Measurements from ENCODE around the gene NR3C2.

NR3C2 gene

DNA sequence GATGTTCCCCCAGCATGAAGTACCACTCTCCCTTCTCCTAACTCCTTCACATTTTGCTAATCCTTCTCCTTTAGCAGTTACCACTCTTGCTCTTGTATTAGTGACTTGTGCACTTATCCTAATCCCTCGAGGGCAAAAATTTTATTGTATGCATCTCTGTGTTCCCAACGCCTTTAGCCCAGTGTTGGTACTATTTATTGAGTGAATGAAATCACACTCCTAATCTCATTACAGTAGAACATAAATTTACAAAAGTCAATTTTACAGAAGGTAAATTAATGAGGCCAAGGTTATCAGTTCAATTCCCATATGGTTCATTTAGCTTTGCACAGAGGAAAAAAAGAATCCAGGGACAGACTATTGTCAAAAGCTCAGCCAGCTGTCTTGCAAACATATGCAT is 178.4 kb downstream of the NR3C2 start:
- CTCF ChIA-PET, result no interaction called here
- H3K27me3 Mint-ChIP-seq, result no peaks in the 10 kb centered on the region

GRCh38 chr4:148263127-148263526 is 179.1 kb downstream of the NR3C2 start:
- Mint-ChIP-seq H3K27ac (no peak overlapping the region), H3K4me3 (no peak overlapping the region), H3K4me1 (no peaks in the 10 kb centered on the region), H3K9me3 (no peaks in the 10 kb centered on the region), H3K36me3 (no peaks in the 10 kb centered on the region), H3K27me3 (no peaks in the 10 kb centered on the region)
- no peak for DNase-seq
- CTCF ChIA-PET, result no interaction called here

More for the DNA sequence above, 178.4 kb downstream of the NR3C2 start:
- no peak overlapping the region for H3K4me3 Mint-ChIP-seq
- H3K27ac Mint-ChIP-seq, result no peak overlapping the region
- no peaks in the 10 kb centered on the region for H3K9me3 Mint-ChIP-seq
- no peaks in the 10 kb centered on the region for H3K4me1 Mint-ChIP-seq
- no peak for DNase-seq
- no peaks in the 10 kb centered on the region for H3K36me3 Mint-ChIP-seq

- H3K36me3 Mint-ChIP-seq, result no peaks in the 10 kb centered on the region
- H3K4me3 Mint-ChIP-seq, result no peak overlapping the region
- no peaks in the 10 kb centered on the region for H3K4me1 Mint-ChIP-seq
- H3K27me3 Mint-ChIP-seq, result no peaks in the 10 kb centered on the region
- CTCF ChIA-PET, result no interaction called here
- no peak for DNase-seq
- H3K9me3 Mint-ChIP-seq, result no peaks in the 10 kb centered on the region
- no peak overlapping the region for H3K27ac Mint-ChIP-seq
Measured at GRCh38 chr4:148261848-148262247, 180.4 kb downstream of the NR3C2 start.

GRCh38 chr4:148259841-148260240 is 182.4 kb downstream of the NR3C2 start:
- H3K4me3 Mint-ChIP-seq, result no peak overlapping the region
- no peaks in the 10 kb centered on the region for H3K36me3 Mint-ChIP-seq
- no peak for DNase-seq
- no peaks in the 10 kb centered on the region for H3K9me3 Mint-ChIP-seq
- no peak overlapping the region for H3K27ac Mint-ChIP-seq
- CTCF ChIA-PET, result no interaction called here
- H3K27me3 Mint-ChIP-seq, result no peaks in the 10 kb centered on the region
- no peaks in the 10 kb centered on the region for H3K4me1 Mint-ChIP-seq

- Mint-ChIP-seq H3K27ac (no peak overlapping the region), H3K27me3 (no peaks in the 10 kb centered on the region), H3K4me3 (no peak overlapping the region), H3K9me3 (no peaks in the 10 kb centered on the region), H3K4me1 (no peaks in the 10 kb centered on the region), H3K36me3 (no peaks in the 10 kb centered on the region)
- no peak for DNase-seq
- CTCF ChIA-PET, result no interaction called here
Measured at GRCh38 chr4:148258535-148258934, 183.7 kb downstream of the NR3C2 start.

DNA sequence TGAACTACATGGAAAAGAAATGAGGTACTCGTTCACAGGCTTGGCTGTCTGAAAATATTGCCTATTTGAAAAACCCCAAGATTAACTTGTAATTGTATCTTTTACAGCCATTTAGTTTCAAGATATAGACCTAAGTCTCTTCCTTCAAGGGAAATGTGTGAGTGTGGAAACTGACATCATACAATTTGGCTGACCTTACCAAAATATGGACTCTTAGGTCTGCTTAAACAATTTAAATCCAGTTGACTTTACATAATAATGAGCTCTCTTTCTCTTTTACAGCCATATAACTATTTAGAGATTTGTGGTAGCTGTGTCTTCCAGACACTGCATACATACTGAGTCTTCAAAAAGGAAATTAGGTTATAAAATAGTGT is 186.9 kb downstream of the NR3C2 start:
- DNase-seq, result no peak
- CTCF ChIA-PET, result no interaction called here
- Mint-ChIP-seq H3K9me3 (no peaks in the 10 kb centered on the region), H3K36me3 (no peaks in the 10 kb centered on the region), H3K27me3 (no peaks in the 10 kb centered on the region), H3K27ac (no peak overlapping the region), H3K4me1 (no peaks in the 10 kb centered on the region), H3K4me3 (no peak overlapping the region)

- no peaks in the 10 kb centered on the region for H3K27me3 Mint-ChIP-seq
- H3K27ac Mint-ChIP-seq, result no peak overlapping the region
- H3K4me1 Mint-ChIP-seq, result no peaks in the 10 kb centered on the region
- CTCF ChIA-PET, result no interaction called here
- H3K4me3 Mint-ChIP-seq, result no peak overlapping the region
- DNase-seq, result no peak
- H3K36me3 Mint-ChIP-seq, result no peaks in the 10 kb centered on the region
- H3K9me3 Mint-ChIP-seq, result no peaks in the 10 kb centered on the region
Measured at GRCh38 chr4:148254621-148255343, 187.4 kb downstream of the NR3C2 start.

DNA sequence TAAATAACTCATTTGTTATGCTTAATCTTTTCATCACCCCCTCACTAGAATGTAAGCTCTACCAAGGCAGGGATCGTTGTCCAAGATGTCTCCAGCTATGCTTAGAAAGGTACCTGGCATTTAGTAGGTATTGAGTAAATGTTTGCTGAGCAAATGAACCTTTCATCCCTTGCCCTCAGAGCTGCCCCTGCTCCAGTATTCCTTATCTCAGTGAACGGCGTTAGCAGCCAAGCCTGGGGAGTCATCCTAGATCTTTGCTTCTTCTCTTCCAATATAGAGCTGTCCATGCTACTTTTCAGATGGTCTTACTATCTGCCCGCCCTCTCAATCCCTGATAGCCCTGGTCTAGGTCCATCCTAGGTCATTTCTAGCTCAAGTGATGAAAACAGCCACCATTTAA is 188.4 kb downstream of the NR3C2 start:
- Mint-ChIP-seq H3K27ac (no peak overlapping the region), H3K27me3 (no peaks in the 10 kb centered on the region), H3K4me3 (no peak overlapping the region), H3K4me1 (no peaks in the 10 kb centered on the region), H3K9me3 (no peaks in the 10 kb centered on the region), H3K36me3 (no peaks in the 10 kb centered on the region)
- CTCF ChIA-PET, result no interaction called here
- DNase-seq, result no peak

DNA sequence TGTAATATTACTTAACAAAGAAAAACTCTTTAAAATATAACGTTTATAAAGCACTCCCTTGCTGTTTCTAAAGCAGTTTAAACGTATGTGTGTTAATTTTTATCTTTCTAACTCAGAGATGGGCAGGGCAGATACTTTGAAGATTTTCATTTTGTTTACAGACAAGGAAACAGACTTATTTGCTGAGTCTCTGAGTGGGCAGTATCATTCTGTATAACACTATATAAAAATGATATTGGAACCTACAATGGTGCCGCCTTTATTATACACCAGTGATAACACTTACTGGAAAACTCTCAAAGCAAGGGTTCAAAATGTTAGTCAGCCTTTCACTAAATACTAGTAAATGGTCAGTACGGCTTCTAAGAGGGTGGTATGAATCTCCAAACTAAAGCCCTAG is 193.4 kb downstream of the NR3C2 start:
- H3K4me1 Mint-ChIP-seq, result no peaks in the 10 kb centered on the region
- no peaks in the 10 kb centered on the region for H3K9me3 Mint-ChIP-seq
- CTCF ChIA-PET, result no interaction called here
- H3K27me3 Mint-ChIP-seq, result no peaks in the 10 kb centered on the region
- DNase-seq, result no peak
- no peaks in the 10 kb centered on the region for H3K36me3 Mint-ChIP-seq
- H3K27ac Mint-ChIP-seq, result no peak overlapping the region
- H3K4me3 Mint-ChIP-seq, result no peak overlapping the region

GRCh38 chr4:148245015-148245414 is 197.2 kb downstream of the NR3C2 start:
- no peak overlapping the region for H3K4me3 Mint-ChIP-seq
- no peaks in the 10 kb centered on the region for H3K27me3 Mint-ChIP-seq
- H3K9me3 Mint-ChIP-seq, result no peaks in the 10 kb centered on the region
- H3K4me1 Mint-ChIP-seq, result no peaks in the 10 kb centered on the region
- no peak for DNase-seq
- CTCF ChIA-PET, result no interaction called here
- no peaks in the 10 kb centered on the region for H3K36me3 Mint-ChIP-seq
- no peak overlapping the region for H3K27ac Mint-ChIP-seq

- no peak overlapping the region for H3K27ac Mint-ChIP-seq
- no peaks in the 10 kb centered on the region for H3K4me1 Mint-ChIP-seq
- no peaks in the 10 kb centered on the region for H3K36me3 Mint-ChIP-seq
- no peak for DNase-seq
- H3K27me3 Mint-ChIP-seq, result no peaks in the 10 kb centered on the region
- no peaks in the 10 kb centered on the region for H3K9me3 Mint-ChIP-seq
- CTCF ChIA-PET, result no interaction called here
- no peak overlapping the region for H3K4me3 Mint-ChIP-seq
Measured at GRCh38 chr4:148243837-148244236, 198.4 kb downstream of the NR3C2 start.

- no peaks in the 10 kb centered on the region for H3K4me1 Mint-ChIP-seq
- H3K27me3 Mint-ChIP-seq, result no peaks in the 10 kb centered on the region
- no peak overlapping the region for H3K27ac Mint-ChIP-seq
- CTCF ChIA-PET, result no interaction called here
- H3K4me3 Mint-ChIP-seq, result no peak overlapping the region
- H3K9me3 Mint-ChIP-seq, result no peaks in the 10 kb centered on the region
- no peak for DNase-seq
- H3K36me3 Mint-ChIP-seq, result no peaks in the 10 kb centered on the region
Measured at GRCh38 chr4:148240241-148240640, 202.0 kb downstream of the NR3C2 start.

GRCh38 chr4:148239494-148239985 is 202.7 kb downstream of the NR3C2 start:
- DNase-seq, result no peak
- Mint-ChIP-seq H3K4me3 (no peak overlapping the region), H3K27me3 (no peaks in the 10 kb centered on the region), H3K36me3 (no peaks in the 10 kb centered on the region), H3K27ac (no peak overlapping the region), H3K4me1 (no peaks in the 10 kb centered on the region), H3K9me3 (no peaks in the 10 kb centered on the region)
- CTCF ChIA-PET, result no interaction called here

DNA sequence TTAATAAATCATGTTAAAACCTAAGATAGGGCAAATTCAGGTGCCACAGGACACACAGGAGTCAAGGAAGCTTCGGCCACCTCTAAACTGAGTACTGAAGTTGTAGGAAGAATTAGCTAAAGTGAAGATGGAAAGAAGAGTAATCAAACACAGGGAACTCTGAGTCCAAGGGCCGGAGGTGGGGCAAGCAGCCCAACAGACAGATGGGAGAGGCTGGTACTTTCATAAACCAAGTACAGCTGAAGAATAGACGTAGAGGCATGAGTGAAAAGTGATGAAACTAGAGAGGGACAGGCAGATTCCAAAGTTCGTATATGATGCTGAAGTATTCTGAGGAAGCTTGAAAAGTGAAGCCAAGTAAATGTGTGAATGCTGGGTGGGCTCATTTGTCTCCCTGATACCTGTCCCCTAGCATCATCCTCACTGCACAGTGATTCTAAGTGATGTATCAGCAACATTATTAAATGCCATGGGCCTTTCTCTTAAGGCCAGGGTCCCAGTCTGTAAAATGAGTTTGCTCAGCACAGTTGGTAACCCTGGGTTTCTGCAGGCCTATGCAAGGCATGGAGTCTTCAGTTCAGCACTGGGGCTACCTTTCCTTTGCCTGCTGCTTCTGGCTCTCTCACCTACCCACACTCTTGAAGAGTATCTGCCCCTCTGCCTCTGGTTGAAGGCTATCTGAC is 203.3 kb downstream of the NR3C2 start:
- CTCF ChIA-PET, result no interaction called here
- H3K27ac Mint-ChIP-seq, result peak overlapping the region; percentile 40
- DNase-seq, result no peak
- H3K9me3 Mint-ChIP-seq, result no peaks in the 10 kb centered on the region
- H3K27me3 Mint-ChIP-seq, result no peaks in the 10 kb centered on the region
- H3K4me1 Mint-ChIP-seq, result no peaks in the 10 kb centered on the region
- no peak overlapping the region for H3K4me3 Mint-ChIP-seq
- no peaks in the 10 kb centered on the region for H3K36me3 Mint-ChIP-seq

- CTCF ChIA-PET, result no interaction called here
- Mint-ChIP-seq H3K36me3 (no peaks in the 10 kb centered on the region), H3K27me3 (no peaks in the 10 kb centered on the region), H3K4me3 (no peak overlapping the region), H3K9me3 (no peaks in the 10 kb centered on the region), H3K4me1 (no peaks in the 10 kb centered on the region), H3K27ac (no peak overlapping the region)
- no peak for DNase-seq
Measured at GRCh38 chr4:148238086-148238485, 204.1 kb downstream of the NR3C2 start.
